Hematopoietic multipotent progenitor cell treated with erythropoietin and hydrocortisone succinate and interleukin-3 and kit ligand, for 15 days (in vitro differentiated cells): Measurements from ENCODE around the gene RCL1.
"Not testable (repeated sequence)": the region's sequence is repeated elsewhere in the genome, so short reads cannot be mapped to it uniquely, and the experiment has no call there.

ENCODE experiments used
- DNase-seq: peaks from one replicate; pipeline ENCODE4 v3.0.0-alpha.2; 2015; ENCODE audit warnings: low spot score

Gene RCL1

DNA sequence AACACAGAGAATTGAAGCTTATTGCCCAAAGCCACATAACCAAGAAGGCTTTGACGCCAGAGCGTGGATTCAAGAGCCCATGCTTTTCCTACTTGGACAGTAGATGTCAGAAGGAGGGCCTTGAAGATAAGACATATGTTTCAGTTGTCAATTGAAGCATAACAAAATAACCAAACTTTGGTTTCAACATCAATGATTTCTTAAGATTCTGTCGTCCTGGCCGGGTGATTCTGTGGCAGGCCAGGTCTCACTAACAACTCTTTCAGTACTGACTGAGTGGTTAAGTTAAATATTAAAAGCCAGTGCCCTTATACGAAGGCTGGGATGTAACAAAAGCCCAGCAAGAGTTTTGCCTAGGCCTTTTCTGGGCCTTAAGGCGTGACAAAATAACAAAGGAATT lies 94.0 kb downstream of the RCL1 start:
- no peak for DNase-seq

DNA sequence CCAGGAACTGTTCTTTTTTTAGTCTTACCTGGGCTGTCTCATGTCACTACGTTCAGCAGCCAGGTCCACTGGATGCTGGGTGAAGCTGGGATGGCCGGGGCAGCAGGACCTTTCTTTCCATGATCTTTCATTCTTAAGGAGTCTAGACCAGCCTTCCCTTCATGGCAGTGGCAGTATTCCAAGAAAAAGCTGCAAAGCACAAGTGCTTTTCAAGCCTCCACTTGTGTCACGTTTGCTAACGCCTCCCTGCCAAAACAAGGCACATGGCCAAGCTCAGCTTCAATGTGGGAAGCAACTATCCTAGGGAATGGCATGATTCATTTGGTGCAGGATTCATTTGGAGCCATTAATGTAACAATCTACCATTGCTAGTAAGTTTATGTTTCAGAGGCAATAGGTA lies 94.8 kb downstream of the RCL1 start:
- no peak for DNase-seq

DNA sequence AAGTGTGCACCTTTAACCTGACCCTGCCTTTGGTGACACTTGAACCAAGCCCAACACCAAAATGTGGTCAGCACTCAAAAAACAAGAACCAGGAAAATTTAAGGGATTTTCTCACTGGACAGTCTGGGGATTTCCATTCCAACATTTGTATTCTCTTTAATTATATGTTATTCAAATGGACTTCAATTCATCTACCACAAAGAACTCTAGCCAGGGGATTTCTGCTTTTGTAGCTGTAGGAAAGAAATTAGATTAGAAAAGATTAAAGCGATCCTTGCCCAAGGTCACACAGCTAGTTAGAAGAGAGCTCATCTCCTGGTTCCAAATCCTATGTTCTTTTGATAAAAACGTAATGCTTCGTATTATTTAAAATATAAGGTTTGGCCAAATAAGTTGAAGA lies 97.5 kb downstream of the RCL1 start:
- DNase-seq = no peak

DNA sequence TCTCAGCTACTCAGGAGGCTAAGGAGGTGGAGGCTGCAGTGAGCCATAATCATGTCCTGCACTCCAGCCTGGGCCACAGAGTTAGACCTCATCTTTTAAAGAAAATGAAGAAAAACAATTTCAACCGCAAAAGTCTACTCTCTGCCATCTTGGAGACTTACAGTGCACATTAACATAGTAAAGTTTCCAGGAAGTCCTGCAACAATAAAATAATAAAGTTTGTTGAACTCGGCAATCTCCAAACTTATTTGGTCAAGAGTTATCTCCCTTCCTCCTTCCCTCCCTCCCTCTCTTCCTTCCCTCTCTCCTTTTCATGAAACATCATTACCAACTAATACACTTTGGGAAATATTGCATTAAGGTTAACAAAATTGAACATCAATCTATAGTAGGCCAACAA lies 98.2 kb downstream of the RCL1 start:
- no peak for DNase-seq

DNA sequence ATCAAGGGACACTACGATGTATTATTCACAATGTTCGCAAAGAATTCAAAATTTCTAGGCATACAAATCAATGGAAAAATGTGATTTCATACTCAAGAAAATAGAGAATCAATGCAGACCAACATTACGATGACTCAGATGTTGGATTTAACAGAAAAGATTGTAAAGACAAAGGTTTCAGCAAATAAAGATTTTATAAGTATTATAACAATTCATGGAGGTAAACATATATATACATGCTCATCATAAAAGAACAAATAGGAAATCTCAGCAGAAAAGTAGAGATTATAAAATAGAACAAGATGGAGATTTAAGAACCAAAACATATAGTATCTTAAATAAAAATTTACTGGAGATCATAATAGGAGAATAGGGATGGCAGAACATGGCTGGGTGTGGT lies 98.9 kb downstream of the RCL1 start:
- no peak for DNase-seq

DNA sequence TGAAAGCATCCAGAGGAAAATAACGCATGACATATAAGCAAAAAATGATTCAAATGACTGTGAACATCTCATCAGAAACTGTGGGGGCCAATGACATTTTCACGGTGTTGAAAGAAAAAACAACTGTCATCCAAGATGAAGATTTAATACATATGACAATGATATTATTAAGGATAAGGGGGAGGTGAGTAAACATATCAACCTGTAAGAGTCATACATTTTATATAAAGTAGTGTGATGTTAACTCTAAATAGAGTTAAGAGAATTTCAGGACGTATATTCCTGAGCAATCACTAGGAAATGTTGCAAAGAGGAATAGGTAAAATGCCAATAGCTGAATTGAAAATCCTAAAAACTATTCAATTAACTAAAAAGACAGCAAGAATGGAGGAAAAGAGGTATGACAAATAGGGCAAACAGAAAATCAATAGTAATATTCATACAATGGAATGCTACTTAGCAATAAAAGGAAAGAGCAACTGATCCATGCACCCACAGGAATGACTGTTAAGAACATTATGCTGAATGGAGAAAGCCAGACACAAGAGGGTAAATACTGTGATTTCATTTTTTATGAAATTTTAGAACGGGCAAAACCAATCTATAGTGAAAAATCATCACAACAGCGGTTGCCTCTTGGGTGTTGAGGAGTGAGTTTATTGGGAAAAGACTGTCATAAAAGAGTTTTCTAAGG lies 99.9 kb downstream of the RCL1 start:
- DNase-seq = no peak

DNA sequence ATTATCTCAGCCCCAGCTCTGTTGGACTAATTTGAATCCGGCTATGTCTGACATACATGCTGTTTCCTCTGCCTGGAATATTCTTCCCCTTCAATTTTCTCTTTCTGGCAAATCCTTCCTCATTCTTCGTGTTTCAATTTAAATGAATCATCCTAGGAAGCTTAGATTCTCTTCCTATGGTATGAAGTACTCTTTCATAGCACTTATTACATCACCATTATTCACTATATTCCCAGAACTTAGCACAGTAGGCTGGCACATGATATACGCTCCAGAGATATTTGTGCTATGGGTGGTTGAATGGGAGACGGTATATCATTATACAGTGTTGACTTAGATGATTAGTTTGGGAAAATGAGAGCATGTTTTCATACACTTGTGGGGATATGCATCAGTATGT lies 101.3 kb downstream of the RCL1 start:
- no peak for DNase-seq

DNA sequence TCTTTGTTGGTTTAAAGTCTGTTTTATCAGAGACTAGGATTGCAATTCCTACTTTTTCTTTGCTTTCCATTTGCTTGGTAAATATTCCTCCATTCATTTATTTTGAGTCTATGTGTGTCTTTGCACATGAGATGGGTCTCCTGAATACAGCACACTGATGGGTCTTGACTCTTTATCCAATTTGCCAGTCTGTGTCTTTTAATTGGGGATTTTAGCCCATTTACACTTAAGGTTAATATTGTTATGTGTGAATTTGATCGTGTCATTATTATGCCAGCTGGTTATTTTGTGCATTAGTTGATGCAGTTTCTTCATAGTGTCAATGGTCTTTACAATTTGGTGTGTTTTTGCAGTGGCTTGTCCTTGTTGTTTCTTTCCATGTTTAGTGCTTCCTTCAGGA lies 107.1 kb downstream of the RCL1 start:
- not testable (repeated sequence) for DNase-seq

DNA sequence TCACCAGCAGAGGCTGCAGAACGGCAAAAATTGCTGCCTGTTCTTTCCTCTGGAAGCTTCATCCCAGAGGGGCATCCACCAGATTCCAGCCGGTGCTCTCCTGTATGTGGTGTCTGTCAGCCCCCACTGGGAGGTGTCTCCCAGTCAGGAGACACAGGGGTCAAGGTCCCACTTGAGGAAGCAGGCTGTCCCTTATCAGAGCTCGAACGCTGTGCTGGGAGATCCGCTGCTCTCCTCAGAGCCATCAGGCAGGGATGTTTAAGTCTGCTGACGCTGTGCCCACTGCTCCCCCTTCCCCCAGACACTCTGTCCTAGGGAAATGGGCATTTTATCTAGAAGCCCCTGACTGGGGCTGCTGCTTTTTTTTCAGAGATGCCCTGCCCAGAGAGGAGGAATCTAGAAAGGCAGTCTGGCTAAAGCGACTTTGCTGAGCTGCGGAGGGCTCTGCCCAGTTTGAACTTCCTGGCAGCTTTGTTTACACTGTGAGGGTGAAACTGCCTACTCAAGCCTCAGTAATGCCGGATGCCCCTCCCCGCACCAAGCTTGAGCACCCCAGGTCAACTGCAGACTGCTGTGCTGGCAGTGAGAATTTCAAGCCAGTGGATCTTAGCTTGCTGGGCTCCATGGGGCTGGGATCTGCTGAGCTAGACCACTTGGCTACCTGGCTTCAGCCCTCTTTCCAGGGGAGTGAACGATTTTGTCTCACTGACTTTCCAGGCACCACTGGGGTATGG lies 108.8 kb downstream of the RCL1 start:
- DNase-seq = peak; percentile 24

DNA sequence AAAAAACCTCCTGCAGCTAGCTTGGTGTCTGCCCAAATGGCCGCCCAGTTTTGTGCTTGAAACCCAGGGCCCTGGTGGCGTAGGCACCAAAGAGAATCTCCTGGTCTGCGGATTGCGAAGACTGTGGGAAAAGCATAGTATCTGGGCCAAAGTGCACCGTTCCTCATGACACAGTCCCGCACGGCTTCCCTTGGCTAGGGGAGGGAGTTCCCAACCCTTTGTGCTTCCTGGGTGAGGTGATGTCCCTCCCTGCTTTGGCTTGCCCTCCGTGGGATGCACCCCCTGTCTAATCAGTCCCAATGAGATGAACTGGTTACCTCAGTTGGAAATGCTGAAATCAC lies 109.4 kb downstream of the RCL1 start:
- DNase-seq = no peak

DNA sequence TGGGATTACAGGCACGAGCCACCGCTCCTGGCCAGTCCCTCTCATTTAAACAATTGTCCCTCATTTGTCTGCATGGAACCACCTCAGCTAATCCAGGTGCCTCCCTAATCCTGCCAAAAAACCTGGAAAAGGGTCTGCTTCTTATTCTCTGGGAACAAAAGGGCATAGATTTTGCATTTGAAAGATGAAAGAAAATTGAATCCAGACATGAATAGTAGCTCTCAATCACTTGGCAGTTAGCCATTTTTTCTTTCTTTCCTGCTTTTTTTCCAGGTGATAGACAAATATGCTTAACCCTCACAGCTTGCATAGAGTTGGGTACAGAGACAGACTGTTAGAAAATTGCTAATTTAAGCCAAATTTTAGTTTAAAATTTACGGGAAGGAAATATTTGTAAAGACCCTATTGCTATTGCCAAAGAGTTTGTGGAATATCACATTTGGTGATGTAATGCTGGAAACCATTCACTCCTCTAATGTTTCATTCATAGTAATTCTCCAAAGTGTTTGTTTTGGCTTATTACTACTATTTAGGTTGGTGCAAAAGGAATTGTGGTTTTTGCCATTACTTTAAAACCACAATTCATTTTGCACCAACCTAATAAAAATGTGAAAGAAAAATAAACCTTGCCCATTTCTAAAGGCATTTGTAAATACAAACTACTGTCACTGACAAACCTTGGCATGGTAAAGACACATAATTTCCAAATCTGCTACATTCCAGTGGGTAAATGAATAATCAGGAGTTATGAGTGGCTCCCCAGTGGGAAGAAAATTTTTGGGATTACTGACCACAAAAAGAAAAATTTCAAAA lies 111.8 kb downstream of the RCL1 start:
- DNase-seq = no peak

DNA sequence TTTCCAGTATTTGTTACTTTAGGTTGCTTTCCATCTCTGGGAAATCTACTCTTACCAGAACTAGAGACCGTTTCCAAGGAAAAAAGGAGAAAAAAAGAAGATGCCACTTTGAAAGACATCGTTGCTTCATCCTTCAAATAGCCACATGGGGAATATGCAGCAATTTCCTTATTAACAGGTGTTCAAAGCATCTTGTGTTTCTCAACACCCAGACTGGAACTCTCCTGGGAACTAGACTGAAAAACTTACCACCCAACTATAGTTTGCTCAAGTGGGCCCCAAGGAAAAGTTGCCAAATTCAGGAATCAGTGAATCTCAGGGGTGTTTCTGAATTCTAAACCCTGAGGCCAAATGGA lies 112.4 kb downstream of the RCL1 start:
- DNase-seq = no peak
